ENCODE data around the gene PREX1. TPM values are rescaled to one million over a fixed set of nuclear protein-coding genes. Genes with fewer than 3 reads are reported as not detected.

The PREX1 gene
- polyA plus RNA-seq, 1 donor (not counting 4 experiments of a cell fraction or from before 2014, with no cell fraction given), result 0.22 TPM

DNA sequence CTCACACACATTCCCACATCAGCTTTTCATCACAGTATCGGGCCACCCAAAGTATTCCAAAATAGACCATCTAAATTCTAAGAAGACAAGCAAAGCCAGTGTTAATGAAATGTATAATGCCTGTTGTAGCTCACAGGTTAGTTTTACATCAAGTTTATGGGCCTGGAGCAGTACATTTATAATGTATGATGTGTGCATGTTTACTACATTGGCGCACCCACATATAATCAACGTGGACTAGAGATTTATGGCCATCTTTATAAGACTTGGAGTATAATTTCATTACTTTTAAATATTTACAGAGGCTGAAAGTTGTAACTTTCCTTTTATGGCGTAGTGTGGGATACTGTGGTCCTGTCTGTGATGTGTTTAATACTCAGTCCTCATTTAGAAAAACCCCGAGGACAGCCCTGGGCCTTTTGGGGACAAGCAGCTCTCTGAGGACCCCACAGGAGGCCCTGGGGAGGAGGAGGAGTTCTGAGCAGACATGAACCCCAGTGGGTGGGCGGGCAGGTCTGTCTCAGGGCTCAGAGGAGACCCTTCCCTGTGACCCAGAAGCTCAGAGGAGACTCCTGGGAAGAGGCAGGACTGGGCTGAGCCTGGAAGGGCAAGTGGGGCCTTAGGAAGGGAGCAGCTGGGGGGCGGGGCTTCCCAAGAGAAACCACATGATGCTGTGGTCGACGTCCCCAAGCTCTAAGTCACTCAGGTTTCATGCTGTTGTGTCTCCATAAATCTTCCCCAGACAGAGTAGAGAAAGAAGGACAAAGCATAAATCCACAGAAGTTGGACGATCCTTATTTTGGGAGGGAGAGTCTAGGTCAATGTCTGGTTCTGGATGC is 232.1 kb downstream of the PREX1 start:
- H3K9me1 ChIP-seq (ENCODE audit: control insufficient read depth, extremely low read depth, insufficient read depth, low read length), result no peaks in the 10 kb centered on the region
- no peak overlapping the region for H2AFZ ChIP-seq (ENCODE audit: control insufficient read depth, low read length)
- H3K27ac ChIP-seq (ENCODE audit: control insufficient read depth, insufficient read depth, low read length), result no peak overlapping the region
- FAIRE-seq (no peak), DNase-seq (ENCODE audit: low read depth, low spot score) (no peak)
- H3K4me3 ChIP-seq (ENCODE audit: control insufficient read depth in 2 of 3, extremely low read depth in 1 of 3, insufficient read depth in 2 of 3, low read depth in 1 of 3, low read length in 3 of 3), result no peak overlapping the region
- H4K20me1 ChIP-seq (ENCODE audit: control insufficient read depth, extremely low read depth, insufficient read depth, low read length), result no peaks in the 10 kb centered on the region
- H3K4me1 ChIP-seq (ENCODE audit: control insufficient read depth, extremely low read depth, insufficient read depth, low read length), result no peaks in the 10 kb centered on the region
- TF ChIP-seq EZH2 (IDR thresholded peaks at IDR 0.05; ENCODE audit: low read length), result no peak
- TF ChIP-seq, protein P1, sequence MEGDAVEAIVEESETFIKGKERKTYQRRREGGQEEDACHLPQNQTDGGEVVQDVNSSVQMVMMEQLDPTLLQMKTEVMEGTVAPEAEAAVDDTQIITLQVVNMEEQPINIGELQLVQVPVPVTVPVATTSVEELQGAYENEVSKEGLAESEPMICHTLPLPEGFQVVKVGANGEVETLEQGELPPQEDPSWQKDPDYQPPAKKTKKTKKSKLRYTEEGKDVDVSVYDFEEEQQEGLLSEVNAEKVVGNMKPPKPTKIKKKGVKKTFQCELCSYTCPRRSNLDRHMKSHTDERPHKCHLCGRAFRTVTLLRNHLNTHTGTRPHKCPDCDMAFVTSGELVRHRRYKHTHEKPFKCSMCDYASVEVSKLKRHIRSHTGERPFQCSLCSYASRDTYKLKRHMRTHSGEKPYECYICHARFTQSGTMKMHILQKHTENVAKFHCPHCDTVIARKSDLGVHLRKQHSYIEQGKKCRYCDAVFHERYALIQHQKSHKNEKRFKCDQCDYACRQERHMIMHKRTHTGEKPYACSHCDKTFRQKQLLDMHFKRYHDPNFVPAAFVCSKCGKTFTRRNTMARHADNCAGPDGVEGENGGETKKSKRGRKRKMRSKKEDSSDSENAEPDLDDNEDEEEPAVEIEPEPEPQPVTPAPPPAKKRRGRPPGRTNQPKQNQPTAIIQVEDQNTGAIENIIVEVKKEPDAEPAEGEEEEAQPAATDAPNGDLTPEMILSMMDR (optimal IDR thresholded peaks at IDR 0.05 in 1 of 3, IDR thresholded peaks at IDR 0.05 in 1 of 3, conservative IDR thresholded peaks at IDR 0.05 in 1 of 3; ENCODE audit: extremely low read depth in 1 of 3, insufficient read depth in 2 of 3, low read length in 3 of 3), result no peak
- H3K9me3 ChIP-seq (ENCODE audit: control insufficient read depth, low read depth, low read length), result no peaks in the 10 kb centered on the region
- H3K36me3 ChIP-seq (ENCODE audit: control insufficient read depth in 2 of 2, extremely low read depth in 1 of 2, insufficient read depth in 2 of 2, low read length in 2 of 2), result no peaks in the 10 kb centered on the region
- H3K79me2 ChIP-seq (ENCODE audit: control insufficient read depth, insufficient read depth, low read length), result no peaks in the 10 kb centered on the region
- H3K4me2 ChIP-seq (ENCODE audit: control insufficient read depth, extremely low read depth, insufficient read depth, low read depth, low read length), result no peak overlapping the region
- H3K9ac ChIP-seq (ENCODE audit: control insufficient read depth, extremely low read depth, insufficient read depth, low read length), result no peak overlapping the region
- no peaks in the 10 kb centered on the region for H3K27me3 ChIP-seq (ENCODE audit: control insufficient read depth, extremely low read depth, insufficient read depth, low read length)
- dilution Hi-C loops (cut with MboI; ENCODE audit: extremely low pct_ligation_motif_present, low sequenced_read_pairs), result no loop called here

DNA sequence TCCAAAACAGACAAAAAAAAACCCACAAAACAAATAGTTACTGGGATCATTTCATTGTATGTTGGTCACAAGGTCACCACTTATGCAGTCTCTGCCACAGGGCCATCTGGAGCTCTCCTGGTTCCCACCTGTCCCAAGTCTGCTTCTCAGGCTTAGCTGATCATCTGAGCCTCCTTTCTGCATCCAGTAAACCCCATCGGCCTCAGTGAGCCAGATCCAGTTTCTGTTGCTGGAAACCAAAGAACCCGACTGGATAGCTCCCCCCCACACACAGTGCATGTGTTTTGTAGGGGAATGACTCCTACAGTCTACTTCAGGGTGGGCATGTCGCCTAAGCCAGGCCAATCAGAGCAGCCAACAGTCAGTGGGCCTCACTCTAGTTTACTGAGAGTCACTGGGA is 233.3 kb downstream of the PREX1 start:
- Histone ChIP-seq H3K9ac (ENCODE audit: control insufficient read depth, extremely low read depth, insufficient read depth, low read length) (no peak overlapping the region), H3K4me1 (ENCODE audit: control insufficient read depth, extremely low read depth, insufficient read depth, low read length) (no peaks in the 10 kb centered on the region), H4K20me1 (ENCODE audit: control insufficient read depth, extremely low read depth, insufficient read depth, low read length) (no peaks in the 10 kb centered on the region), H3K27ac (ENCODE audit: control insufficient read depth, insufficient read depth, low read length) (no peak overlapping the region), H3K9me1 (ENCODE audit: control insufficient read depth, extremely low read depth, insufficient read depth, low read length) (no peaks in the 10 kb centered on the region), H3K4me3 (ENCODE audit: control insufficient read depth in 2 of 3, extremely low read depth in 1 of 3, insufficient read depth in 2 of 3, low read depth in 1 of 3, low read length in 3 of 3) (no peak overlapping the region), H3K4me2 (ENCODE audit: control insufficient read depth, extremely low read depth, insufficient read depth, low read depth, low read length) (no peak overlapping the region), H3K36me3 (ENCODE audit: control insufficient read depth in 2 of 2, extremely low read depth in 1 of 2, insufficient read depth in 2 of 2, low read length in 2 of 2) (no peaks in the 10 kb centered on the region), H3K79me2 (ENCODE audit: control insufficient read depth, insufficient read depth, low read length) (no peaks in the 10 kb centered on the region), H3K9me3 (ENCODE audit: control insufficient read depth, low read depth, low read length) (no peaks in the 10 kb centered on the region), H3K27me3 (ENCODE audit: control insufficient read depth, extremely low read depth, insufficient read depth, low read length) (no peaks in the 10 kb centered on the region), H2AFZ (ENCODE audit: control insufficient read depth, low read length) (no peak overlapping the region)
- DNase-seq (ENCODE audit: low read depth, low spot score) (no peak), FAIRE-seq (no peak)
- no peak for TF ChIP-seq EZH2 (IDR thresholded peaks at IDR 0.05; ENCODE audit: low read length)
- TF ChIP-seq, protein P1 (optimal IDR thresholded peaks at IDR 0.05 in 1 of 3, IDR thresholded peaks at IDR 0.05 in 1 of 3, conservative IDR thresholded peaks at IDR 0.05 in 1 of 3; ENCODE audit: extremely low read depth in 1 of 3, insufficient read depth in 2 of 3, low read length in 3 of 3), result no peak
- dilution Hi-C loops (cut with MboI; ENCODE audit: extremely low pct_ligation_motif_present, low sequenced_read_pairs), result no loop called here
